GM21526 (cell line): ENCODE measurements around the gene TRIM62.

ENCODE experiments used
- ATAC-seq: cut with Tn5 transposase; IDR thresholded peaks from one replicate; pipeline ENCODE4 v1.9.1; 2021; ENCODE audit warnings: moderate library complexity; ENCODE audit not compliant: unreplicated experiment, low FRiP score

TRIM62 gene

DNA sequence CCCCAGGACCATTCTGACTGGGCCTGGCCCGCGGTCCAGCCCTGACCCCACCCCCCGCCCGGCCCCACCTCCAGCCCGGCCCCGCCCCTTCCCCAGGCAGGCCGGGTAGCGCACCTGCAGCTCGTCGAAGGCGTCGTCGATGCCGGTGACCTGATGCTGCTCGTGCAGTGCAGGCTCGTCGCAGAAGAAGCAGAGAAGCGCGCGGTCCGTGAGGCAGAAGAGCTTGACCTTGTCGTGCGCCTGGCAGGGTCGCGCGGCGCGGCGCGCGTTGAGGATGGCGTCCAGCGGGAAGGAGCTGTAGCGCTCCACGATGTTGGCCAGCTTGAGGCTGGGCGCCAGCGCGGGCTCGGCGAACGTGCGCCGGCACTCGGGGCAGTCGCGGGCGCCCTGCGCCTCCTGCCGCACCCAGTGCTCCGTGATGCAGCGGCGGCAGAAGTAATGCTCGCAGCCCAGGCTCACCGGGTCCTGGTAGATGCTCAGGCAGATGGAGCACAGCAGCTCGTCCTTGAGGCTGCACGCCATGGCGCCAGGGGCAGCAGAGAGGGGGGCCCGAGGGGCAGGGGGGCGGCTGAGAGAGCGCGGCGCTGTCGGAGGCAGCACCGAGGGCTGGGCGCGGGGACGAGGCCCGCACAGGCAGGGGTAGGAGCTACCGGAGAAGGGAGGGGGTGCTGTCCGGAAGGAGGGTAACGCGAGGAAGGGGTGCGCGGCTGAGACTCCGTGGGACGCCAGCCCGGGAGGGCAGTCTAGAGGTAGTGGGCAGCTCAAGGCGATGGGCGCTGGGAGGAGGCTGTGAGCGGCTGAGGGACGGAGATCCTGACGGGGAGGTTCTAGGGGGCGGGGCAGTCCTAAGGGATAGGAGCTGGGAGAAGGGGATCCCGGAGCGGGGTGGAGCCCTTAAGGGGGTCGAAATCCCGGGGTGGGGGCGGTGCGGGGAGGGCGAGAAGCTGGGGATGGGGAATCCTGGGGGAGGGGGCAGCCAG, 642 bp downstream of the TRIM62 start:
- peak; percentile 76 for ATAC-seq

DNA sequence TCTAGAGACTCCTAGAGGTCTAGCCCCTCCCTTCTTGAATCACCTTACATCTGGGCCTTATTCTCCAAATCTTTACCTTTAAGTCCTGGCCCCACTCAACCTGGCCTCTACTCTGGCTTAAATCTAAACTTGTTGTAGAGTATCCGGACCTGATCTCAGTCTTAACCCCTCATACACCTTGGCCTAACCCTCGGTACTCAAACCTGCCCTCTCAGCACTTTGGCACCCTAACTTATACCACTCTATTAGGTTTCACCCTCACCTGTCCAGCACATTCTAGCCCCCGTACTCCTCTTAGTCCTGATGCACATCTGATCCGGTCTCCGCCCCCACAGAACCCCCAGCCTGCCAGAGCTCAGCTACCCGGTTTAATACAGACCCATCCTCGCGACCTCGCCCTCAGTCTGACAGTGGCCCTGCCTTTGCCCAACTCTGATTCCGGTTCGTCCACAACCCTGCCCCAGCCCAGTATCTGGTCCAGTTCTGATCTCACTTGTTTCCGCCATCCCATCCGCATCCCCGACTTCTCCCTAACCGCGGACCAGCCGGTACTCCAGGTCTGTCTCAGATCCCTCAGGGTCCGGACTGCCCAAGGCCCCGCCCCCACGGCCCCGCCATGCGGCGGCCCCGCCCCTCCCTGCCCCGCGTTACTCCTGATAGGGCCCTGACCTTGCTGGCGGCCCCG, 1.5 kb downstream of the TRIM62 start:
- ATAC-seq, result no peak

DNA sequence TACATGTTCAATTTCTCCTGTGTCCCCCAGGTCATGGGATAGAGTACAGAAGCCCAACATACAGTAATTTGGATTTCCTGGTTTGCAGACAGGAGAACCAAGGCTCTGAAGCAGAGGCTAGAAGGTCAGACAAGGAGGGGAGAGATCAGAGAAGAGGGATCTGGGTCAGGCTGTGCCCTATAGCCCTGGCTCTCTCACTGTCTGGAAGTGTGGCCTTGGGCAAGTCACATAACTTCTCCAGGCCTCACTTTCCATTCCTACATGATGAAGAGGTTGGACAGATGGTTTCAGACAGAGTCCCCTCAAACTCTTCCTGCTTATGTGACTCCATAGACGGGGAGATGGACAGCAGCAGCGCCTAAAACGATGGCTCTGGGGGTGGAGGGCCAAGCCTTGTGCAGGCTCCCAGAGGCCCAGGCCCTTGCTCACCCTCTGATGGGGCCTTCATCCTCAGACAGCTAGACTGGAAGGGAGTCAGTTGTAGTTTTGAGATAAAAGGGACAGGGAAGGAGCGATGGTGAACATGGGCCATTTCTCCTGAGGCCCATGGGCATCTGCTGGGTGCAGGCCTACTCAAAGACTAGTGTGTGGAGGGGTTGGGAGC, 2.9 kb downstream of the TRIM62 start:
- ATAC-seq, result no peak

DNA sequence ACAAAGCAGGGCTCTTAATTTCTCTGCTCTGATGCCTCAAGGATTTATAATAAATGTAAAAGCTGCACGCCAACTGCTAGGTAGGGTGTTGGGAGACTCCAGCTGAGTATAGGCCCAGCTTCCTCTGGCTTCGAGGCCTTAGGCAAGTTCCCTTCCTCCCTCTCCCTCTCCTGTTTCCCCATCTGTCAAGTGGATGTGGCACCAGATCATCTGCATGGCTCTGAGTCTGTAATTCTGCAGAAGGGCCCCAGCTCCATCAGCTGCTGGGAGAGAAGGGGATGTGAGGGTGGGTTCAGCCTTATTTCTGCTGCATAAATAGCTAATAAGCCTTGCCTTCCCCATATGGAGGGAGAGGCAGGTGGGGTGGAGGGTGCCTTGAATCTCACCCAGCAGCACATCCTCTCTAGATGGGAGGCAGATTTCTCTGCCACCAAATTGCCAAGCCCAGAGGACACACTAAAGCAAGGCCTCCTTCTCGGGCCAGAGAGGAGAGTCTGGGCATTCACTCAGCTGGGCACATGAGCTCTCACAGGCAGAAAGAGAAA, 3.8 kb downstream of the TRIM62 start:
- no peak for ATAC-seq

DNA sequence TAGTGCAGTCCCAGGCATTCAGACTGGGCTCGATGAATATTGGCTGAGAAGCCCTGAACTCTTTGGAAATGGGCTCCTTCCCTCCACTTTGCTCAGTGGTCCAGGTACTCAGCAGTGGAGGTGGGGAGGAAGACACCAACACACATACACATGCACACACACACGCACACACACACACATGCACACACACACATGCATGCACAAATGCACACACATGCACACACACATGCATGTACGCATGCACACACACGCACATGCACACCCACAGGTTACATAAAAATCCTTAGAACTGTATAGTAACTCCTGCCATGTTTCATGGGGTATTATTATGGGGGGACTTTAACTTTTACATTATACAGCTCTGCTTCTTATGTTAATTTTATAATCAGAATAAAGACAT, 5.0 kb downstream of the TRIM62 start:
- ATAC-seq, result no peak

DNA sequence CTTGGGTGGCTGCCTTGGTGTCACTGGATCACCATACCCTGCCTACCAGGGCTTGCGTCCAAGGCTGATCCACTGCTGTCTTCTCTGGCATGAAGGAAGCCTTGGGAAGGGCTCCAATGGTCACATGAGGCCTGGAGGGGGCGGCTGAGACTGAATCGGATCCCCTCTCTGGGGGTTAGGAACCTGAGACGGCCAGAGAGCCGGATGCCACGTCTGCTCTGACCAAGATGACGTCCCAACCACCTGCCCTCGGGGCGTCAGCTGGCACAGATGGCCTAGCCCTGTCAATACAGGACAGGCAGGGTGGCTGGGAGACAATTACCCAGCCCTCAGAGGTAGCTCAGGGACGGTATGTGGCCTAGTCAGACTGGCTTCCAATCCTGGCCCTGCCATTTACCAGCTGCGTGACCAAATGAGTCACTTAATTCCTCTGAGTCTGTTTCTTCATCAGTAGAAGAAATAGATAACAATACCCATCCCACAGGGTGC, 5.4 kb downstream of the TRIM62 start:
- ATAC-seq, result no peak

DNA sequence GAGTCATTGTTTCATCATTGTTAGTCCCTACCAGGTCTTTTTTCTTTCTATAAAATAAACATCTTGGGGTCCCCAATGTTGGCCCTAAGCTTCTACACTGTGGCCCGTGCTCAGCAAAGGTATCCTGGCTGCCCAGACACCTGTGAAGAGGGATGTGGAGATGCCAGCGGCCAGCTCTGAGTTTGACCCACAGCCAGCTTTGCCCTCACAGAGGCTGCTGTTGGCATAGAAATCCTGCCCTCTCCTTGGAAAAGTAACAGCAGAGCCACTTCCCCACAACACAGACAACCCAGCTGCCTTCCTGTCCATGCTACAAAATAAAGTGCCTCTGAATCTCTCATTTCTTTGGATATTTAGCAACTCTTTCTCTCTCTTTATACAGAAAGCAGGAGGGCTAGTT, 6.0 kb downstream of the TRIM62 start:
- ATAC-seq, result no peak

DNA sequence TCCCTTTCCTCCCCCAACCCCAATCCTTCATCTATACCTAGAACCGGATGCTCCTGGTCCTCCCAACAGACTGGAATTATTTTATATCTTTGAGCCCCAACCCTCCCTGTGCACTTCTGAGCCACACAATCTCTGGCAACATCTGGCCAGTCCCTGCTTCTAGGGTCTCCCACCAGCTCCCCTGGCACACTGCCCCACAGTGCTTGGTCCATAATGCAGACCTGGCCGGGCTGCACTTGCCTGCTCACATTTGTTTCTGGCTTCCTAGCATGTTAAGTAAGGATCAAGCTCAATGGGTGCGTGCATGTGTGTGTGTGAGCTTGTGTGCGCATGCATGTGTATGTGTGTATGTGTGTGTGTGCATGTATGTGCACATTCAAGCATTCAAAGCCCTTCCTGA, 8.8 kb downstream of the TRIM62 start:
- no peak for ATAC-seq

DNA sequence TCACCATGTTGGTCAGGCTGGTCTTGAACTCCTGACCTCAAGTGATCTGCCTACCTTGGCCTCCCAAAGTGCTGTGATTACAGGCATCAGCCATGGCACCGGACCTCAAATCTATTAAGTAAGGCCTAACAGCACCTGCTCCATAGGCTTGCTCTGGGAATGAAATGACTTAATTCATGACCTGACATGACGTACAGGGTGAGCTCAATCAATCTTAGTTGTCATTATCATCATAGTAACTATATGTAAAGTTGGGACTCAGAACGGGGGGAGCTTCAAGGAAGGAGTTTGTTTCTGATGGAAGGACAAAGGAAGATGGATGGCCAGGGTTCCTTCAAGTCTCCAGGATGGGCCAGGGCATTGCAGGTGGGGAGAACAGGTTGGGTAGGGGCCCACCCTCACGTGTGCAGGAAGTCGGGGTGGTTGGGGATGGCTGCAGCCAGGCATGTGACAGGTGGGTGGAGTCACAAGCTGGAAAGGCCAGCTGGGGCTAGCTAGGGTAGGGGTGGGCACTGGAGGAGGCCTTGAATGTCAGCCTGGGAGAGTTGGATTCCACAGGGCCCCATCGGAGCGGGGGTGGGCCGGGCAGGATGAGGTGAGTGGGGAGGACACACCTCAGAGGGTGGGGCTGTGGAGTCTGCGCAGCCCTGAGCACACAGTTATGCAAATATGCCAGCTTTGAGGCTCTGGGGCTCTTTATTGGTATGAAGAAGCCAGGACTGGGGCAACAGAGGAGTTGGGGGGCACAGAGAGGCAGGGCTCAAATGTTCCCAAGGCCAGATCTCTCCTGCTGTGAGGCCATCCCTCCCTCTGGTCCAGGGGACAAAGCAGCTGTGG, 9.6 kb downstream of the TRIM62 start:
- ATAC-seq, result no peak

DNA sequence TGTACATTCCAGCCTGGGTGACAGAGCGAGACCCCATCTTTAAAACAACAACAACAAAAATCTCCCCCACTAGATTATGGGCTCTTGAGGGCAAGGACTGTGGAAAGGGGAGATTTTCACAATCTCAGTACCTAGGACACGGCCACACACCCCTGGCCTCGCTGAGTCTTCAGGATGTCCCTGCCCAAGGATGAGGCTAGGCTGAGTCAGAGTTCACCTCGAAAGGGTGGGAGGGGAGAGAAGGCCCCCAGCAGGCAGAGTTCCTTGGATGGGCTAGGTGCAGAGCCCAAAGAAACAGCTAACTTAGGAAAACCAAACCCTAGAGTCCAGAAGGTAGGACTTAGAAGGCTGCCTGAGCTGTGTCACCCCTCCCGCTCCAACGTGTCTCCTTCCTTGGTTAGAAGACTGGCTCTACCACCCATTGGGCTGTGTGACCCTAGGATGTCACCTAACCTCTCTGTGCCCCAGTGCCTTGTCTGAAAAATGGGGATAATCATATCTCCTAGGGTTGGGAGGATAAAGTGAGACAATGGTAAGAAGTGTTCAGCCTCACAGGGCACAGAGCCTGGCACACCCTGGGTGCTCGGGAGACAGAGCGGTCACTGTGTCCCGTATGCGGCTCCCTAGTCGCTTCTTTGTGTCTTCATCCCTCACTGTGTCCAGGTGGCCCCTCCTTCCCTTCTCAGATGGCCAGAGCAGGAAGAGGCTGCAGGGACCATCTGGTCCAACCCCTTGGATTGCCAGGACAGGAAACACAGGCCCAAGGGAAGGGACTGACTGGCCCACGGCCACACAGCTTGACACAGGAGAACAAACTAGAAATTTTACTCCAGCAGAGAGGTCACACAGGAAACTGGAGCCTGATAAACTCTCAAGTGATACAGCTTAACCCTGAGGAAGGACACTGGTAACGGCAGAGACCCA, 11.2 kb downstream of the TRIM62 start:
- no peak for ATAC-seq

DNA sequence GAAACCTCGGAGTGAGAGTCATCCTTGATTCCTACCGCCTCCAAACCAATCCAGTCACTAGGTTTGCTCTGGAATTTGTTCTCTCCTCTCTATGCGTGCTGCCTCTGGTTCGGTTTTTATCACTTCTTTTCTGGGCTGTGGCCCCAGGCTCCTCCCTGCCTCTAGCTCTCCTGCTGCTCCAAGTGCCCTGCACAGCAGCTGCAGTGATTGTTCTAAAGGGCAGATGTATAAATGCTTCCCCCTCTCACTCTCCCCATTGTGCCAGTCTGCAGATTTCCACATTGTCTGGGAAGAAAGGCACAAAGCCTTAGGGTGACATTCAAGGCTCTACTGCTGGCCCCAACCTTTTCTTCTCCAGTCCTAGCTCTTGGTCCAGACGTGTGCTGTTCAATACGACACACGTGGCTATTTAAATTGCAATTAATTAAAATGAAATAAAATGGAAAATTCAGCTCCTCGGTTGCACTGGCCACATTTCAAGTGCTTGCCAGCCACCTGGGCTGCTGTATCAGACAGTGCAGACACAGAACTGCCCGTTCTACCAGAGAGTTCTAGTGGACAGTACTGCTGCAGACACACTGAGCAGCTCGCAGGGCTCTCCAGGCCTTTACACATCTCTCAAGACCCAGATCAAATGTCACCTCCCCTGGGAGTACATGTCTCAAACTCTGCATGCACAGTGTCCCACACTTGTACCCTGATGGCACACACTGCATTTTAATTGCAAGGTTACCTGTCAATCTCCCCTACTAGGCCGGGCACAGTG, 12.4 kb downstream of the TRIM62 start:
- ATAC-seq, result no peak

DNA sequence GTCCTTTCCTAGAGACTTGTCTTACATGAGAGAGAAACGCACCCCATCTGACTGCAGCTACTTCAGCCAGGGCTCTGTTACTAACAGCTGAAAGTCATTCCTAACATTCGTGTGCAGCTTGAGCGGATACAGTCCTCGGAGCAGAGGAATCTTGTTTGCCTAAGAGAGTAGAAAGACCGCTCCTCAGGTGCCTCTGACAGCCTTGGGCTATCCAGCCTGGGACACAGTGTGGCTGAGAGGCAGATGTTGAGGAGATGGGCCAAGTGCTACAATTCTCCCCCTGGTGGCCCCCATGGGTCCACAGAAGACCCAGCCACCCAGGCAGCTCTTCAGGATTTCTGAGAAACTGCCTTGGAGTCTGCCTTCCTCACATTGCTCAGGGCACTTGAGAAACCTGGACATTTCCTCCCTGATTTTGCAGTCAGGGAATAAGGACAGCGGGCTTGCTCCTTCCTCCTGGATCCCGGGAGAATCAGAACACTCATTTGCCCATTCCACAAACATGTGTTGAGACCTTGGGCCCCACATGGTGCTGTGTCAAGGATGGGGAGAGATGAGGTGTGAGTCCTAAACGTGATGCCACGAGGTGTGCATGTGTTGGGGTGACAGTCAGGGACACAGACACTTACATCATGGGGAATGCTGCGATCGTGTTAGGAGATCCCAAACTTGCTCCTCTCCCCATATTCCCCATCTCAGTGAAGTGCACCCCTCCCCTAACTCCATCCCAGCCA, 13.1 kb downstream of the TRIM62 start:
- no peak for ATAC-seq

DNA sequence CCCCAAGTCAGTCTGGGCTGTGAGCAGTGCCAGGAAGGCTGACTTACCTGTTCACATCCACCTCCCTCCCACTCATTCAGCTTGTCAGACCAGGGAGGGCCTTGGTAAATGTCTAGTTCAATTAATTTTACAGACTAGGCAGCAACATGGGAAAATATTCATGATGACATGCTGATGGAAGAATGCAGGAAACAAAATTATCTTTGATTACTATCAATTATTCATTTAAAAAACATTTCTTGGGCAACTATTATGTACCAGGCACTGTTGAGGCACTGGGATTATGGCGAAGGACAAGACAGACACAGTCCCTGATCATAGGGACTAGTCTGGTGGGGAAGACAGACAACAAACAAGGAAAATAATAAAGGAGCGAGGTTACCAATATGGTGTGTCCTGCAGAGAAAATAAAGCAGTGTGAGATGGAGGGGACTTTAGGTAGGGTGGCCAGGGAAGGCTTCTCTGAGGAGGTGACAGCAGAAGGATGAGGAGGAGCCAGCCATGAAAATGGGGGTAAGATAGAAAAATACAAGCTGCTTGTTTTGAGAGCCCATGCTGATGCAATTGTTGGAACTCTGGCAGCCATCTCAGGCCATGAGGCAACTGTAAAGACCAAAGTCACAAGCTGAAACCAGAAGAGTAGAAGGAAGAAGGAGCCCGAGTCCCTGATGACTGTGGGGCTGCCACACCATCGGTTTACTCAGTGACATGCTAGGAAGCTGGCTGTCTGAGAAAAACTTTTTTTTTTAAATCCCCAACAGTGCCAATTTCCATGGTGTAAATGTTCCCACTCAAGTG, 14.0 kb downstream of the TRIM62 start:
- no peak for ATAC-seq

DNA sequence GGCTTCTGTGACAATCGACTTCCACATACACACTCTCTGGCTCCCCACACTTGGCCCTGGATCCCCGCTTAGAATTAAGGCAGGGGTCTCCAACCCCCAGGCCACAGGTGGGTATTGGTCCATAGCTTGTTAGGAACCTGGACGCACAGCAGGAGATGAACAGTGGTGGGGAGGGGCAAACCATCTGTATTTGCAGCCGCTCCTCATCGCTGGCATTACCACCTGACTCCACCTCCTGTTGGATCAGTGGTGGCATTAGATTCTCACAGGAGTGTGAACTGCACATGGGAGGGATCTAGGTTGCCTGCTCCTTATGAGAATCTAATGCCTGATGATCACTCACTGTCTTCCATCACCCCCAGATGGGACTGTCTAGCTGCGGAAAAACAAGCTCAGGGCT, 16.0 kb downstream of the TRIM62 start:
- no peak for ATAC-seq

DNA sequence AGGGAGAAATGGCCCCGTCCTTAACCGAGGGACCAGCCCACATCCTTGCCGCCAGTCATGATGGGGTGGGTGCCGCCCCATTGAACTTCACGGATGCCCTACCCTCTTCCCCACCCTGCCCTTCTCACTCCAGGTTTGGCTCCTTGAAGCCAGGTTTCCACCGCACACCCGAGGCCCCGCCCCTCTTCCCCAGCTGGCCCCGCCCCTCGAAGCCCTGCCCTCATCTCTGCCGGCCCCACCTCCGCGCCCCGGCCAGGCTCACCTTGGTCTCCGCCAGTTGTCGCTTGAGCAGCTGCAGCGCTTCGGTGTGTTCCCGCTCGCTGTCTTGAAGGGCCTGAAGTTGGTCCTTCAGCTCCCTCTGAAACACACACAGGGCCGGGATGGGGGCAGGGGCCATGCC, 16.6 kb downstream of the TRIM62 start:
- no peak for ATAC-seq

DNA sequence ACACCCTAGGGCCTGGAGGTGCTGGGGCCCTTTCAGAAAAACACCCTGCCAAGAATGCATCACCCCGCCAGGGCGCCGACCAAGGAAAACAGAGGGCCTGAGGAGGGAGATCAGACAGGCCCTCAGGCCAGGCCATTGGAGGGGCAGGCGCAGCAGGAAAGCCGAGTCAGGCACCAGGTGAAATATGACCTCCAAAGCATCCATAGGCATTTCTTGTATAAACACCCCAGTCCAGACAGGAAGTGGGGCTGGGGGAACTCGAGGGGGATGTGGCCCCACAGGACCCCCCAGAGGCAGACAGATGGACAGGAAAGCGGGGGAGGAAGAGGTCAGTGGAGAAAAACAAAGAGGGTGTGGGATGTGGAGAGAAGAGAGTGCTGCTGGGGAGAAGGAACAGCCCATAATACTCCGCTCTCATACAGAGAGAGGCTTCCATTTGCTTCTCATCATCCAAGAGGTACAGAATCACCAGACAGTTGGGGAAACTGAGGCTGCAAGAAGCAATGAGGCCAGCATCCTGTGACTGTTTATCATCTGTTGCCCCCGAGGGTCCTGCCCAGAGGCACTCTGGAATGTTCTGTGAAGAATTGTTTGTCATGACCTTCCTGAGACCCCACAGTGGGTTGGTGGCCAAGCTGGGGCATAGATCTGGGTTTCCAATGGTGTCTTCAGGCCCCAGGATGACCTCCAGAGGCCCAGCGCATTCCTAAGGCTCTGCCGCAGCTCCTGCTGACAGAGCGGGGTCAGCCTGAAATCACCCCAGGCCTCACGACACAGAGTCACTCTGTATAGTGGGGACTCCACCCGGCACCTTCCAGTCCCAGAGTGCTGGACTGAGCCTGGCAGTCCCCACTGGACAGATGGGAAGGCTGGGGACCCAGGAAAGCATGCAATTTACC, 18.0 kb downstream of the TRIM62 start:
- ATAC-seq, result no peak
